Measurements from ENCODE around the gene BANK1. TPM values are rescaled to one million over a fixed set of nuclear protein-coding genes. Genes with fewer than 3 reads are reported as not detected.

The BANK1 gene
- total RNA-seq, 4 donors from 2014 or later = 0.20 to 22.4 (median 9.4) TPM

DNA sequence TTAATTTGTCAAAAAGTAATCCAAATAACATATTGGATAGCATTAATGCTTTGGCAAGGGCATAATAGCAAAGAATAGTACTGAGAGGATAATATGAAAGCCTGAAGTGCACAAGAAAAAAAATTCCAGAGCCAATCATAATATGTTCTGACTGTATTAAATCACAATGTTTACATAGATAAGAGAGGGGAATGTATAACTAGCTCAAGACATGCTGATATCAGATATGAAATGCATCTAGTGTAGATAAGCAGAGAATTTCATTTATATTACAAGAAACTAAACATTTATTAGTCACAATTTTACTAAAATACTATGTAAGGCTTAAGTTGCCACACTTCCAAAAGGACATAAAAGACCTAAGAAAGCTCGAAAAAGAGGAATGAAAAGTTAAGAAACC, 193.3 kb downstream of the BANK1 start:
- in situ Hi-C loops (cut with MboI; ENCODE audit: low pct_ligation_motif_present in 1 of 4, low pct_unique_long_range_greater_than_20kb in 1 of 4, low sequenced_read_pairs in 3 of 4) = no loop called here
- TF ChIP-seq POLR2AphosphoS5 (IDR thresholded peaks at IDR 0.05) (no peak), POLR2A (IDR thresholded peaks at IDR 0.05) (no peak), EP300 (IDR thresholded peaks at IDR 0.05; ENCODE audit: low read depth) (no peak)
- TF ChIP-seq, protein P1, sequence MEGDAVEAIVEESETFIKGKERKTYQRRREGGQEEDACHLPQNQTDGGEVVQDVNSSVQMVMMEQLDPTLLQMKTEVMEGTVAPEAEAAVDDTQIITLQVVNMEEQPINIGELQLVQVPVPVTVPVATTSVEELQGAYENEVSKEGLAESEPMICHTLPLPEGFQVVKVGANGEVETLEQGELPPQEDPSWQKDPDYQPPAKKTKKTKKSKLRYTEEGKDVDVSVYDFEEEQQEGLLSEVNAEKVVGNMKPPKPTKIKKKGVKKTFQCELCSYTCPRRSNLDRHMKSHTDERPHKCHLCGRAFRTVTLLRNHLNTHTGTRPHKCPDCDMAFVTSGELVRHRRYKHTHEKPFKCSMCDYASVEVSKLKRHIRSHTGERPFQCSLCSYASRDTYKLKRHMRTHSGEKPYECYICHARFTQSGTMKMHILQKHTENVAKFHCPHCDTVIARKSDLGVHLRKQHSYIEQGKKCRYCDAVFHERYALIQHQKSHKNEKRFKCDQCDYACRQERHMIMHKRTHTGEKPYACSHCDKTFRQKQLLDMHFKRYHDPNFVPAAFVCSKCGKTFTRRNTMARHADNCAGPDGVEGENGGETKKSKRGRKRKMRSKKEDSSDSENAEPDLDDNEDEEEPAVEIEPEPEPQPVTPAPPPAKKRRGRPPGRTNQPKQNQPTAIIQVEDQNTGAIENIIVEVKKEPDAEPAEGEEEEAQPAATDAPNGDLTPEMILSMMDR (IDR thresholded peaks at IDR 0.05) = no peak
- Histone ChIP-seq H3K36me3 (no peaks in the 10 kb centered on the region), H3K4me3 (no peak overlapping the region), H3K27me3 (no peaks in the 10 kb centered on the region), H3K4me1 (no peaks in the 10 kb centered on the region), H3K27ac (no peak overlapping the region), H3K9me3 (no peaks in the 10 kb centered on the region)
- intact Hi-C loops (cut with DNase I; ENCODE audit: low total_unique reads) = no loop called here
- WGBS, 2 donors (ENCODE audit: low coverage in 1 of 2) = 79% methylated on average over 1 of the region's 1 CpG
- no peak for DNase-seq

DNA sequence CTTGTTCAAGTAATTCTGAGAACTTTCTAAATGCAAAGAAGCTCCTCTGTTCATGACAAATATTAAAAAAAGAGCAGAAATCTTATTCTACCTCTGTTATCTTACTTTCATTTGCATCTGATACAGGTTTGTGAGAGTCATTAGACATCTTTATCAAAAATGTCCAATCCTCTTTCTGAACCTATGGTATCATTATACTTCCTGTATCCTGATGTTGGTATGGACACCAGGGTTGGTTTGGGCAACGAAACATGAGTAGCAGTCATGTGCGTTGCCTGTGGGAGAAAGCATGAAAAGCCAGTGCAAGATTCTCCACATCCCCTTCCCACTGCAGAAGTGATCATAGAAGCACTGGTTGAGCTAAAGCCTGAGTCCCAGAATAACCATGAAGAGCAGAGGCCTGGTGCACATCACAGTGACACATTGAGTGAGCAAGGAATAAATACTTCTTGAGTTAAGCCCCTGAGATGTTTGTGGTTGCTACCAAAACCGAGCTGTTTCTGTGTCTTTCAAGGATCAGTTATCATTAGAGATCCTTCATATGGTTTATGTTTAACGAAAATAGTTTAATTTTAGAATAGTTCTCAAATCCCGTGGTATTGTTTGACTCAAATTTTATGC, 197.2 kb downstream of the BANK1 start:
- no peak for TF ChIP-seq POLR2AphosphoS5 (IDR thresholded peaks at IDR 0.05)
- TF ChIP-seq, protein P1 (IDR thresholded peaks at IDR 0.05) = no peak
- no peak for TF ChIP-seq EP300 (IDR thresholded peaks at IDR 0.05; ENCODE audit: low read depth)
- TF ChIP-seq POLR2A (IDR thresholded peaks at IDR 0.05) = no peak
- no peaks in the 10 kb centered on the region for H3K36me3 ChIP-seq
- no peak overlapping the region for H3K27ac ChIP-seq
- H3K4me3 ChIP-seq = no peak overlapping the region
- DNase-seq = no peak
- H3K27me3 ChIP-seq = no peaks in the 10 kb centered on the region
- in situ Hi-C loops (cut with MboI; ENCODE audit: low pct_ligation_motif_present in 1 of 4, low pct_unique_long_range_greater_than_20kb in 1 of 4, low sequenced_read_pairs in 3 of 4) = no loop called here
- intact Hi-C loops (cut with DNase I; ENCODE audit: low total_unique reads) = no loop called here
- WGBS, 2 donors (ENCODE audit: low coverage in 1 of 2) = 42 to 63% methylated on average over 3 to 5 of the region's 5 CpGs
- H3K4me1 ChIP-seq = no peaks in the 10 kb centered on the region
- H3K9me3 ChIP-seq = no peaks in the 10 kb centered on the region

DNA sequence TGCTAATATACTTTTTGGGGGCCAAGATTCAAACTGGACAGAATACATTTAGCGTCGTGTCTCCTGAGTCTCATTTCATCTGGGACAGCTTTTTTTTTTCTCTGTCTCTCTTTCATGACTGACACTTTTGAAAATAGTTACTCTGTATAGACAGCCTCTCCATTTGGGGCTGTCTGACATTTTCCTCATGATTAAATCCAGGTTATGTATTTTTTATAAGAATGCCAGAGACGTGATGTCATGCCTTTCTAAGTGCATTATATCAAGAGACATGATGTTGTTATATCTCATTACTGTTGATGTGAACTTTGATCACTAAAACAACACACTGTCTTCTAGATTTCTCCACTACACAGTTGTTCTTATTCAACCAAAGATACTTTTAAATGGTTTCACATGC, 199.0 kb downstream of the BANK1 start:
- in situ Hi-C loops (cut with MboI; ENCODE audit: low pct_ligation_motif_present in 1 of 4, low pct_unique_long_range_greater_than_20kb in 1 of 4, low sequenced_read_pairs in 3 of 4) = no loop called here
- Histone ChIP-seq H3K27me3 (no peaks in the 10 kb centered on the region), H3K4me3 (no peak overlapping the region), H3K27ac (no peak overlapping the region), H3K9me3 (no peaks in the 10 kb centered on the region), H3K36me3 (no peaks in the 10 kb centered on the region), H3K4me1 (no peaks in the 10 kb centered on the region)
- WGBS, 2 donors (ENCODE audit: low coverage in 1 of 2) = 89% methylated on average over 3 of the region's 3 CpGs
- intact Hi-C loops (cut with DNase I; ENCODE audit: low total_unique reads) = no loop called here
- TF ChIP-seq, protein P1 (IDR thresholded peaks at IDR 0.05) = no peak
- TF ChIP-seq EP300 (IDR thresholded peaks at IDR 0.05; ENCODE audit: low read depth) (no peak), POLR2AphosphoS5 (IDR thresholded peaks at IDR 0.05) (no peak), POLR2A (IDR thresholded peaks at IDR 0.05) (no peak)
- no peak for DNase-seq

DNA sequence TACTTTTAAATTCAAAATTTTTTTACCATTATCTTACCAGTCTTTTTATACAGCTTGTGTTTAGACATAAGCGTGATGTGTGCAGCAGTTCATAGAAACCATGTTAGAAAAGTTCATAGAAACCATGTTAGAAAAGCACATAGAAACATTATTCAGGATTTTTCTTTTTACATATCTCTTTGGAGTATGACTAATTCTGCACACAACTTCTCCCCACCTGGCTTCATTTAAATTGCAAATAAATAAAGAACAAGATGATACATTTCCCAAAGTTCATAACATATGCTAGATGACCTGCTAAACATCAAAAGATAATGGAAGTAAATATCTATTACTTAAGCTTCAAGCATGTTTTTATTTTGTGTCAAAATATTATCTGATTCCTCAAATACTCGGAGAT, 201.9 kb downstream of the BANK1 start:
- WGBS, 2 donors (ENCODE audit: low coverage in 1 of 2) = 93 to 100% methylated on average over 2 of the region's 2 CpGs
- Histone ChIP-seq H3K36me3 (no peaks in the 10 kb centered on the region), H3K27me3 (no peaks in the 10 kb centered on the region), H3K4me1 (no peaks in the 10 kb centered on the region), H3K27ac (no peak overlapping the region), H3K4me3 (no peak overlapping the region), H3K9me3 (no peaks in the 10 kb centered on the region)
- in situ Hi-C loops (cut with MboI; ENCODE audit: low pct_ligation_motif_present in 1 of 4, low pct_unique_long_range_greater_than_20kb in 1 of 4, low sequenced_read_pairs in 3 of 4) (no loop called here), intact Hi-C loops (cut with DNase I; ENCODE audit: low total_unique reads) (no loop called here)
- no peak for TF ChIP-seq EP300 (IDR thresholded peaks at IDR 0.05; ENCODE audit: low read depth)
- no peak for TF ChIP-seq POLR2AphosphoS5 (IDR thresholded peaks at IDR 0.05)
- TF ChIP-seq POLR2A (IDR thresholded peaks at IDR 0.05) = no peak
- no peak for DNase-seq

Measured in transverse colon (tissue), 4 donors.